SH-SY5Y (cell line): ENCODE data around the gene CLEC2D.

ENCODE experiments used
- GATA2 ChIP-seq: IDR thresholded peaks from 2 replicates; pipeline ENCODE4 v1.6.1; 2011; ENCODE audit warnings: mild to moderate bottlenecking, low read depth, low read length
- GATA3 ChIP-seq: IDR thresholded peaks from 2 replicates; pipeline ENCODE4 v1.6.1; 2011; ENCODE audit warnings: low read depth, mild to moderate bottlenecking, low read length, moderate library complexity

DNA sequence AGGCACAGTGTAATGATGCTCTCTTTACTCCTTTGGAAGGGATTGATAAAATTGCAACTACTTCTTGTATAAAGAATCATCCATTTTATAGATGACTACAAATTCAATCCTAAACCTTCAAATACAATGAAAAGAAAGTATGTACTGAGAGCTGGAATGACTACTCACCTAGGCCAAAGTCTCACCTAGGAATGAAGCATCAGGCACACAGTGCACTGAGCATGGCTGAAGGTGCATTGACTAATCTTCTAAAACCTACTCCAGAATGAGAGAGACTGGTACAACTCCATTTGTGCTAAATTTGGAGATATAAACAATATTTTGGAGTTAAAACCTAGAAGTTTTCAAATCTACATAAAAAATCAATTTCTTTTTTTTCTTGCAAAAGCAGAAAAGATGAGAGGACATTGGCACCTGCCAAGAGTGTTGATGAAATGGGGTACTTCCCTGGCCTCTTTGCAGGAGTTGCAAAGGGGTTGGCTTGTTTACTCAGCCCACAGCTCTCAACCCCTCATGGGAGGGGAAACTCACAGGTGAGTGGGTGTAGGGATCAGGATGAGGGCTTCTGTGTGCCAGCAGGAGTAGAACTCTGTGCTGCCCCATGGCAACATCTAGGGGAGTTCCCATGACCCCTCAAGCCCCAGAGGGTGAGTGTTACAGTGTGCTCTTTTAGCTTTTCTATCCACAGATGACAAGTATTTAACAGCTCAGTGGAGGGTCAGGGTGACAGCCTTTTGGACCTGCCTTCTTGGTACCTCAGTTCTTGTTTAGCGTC is 32.1 kb downstream of the CLEC2D start:
- TF ChIP-seq GATA2 (no peak), GATA3 (no peak)
